Astrocyte (in vitro differentiated cells and primary cell): Measurements from ENCODE around the gene MTHFSD.

Experiments used
- EZH2 ChIP-seq: IDR thresholded peaks from 2 replicates; pipeline ENCODE4 v1.6.1; 2012; ENCODE audit warnings: mild to moderate bottlenecking, low read length, inconsistent platforms; ENCODE audit not compliant: insufficient read depth
- TF ChIP-seq, protein P1 (sequence below): IDR thresholded peaks from 2 replicates; pipeline ENCODE4 v1.5.1; 2011; ENCODE audit warnings: low read depth, mild to moderate bottlenecking, inconsistent platforms, low read length, moderate library complexity; ENCODE audit not compliant: insufficient read depth

DNA sequence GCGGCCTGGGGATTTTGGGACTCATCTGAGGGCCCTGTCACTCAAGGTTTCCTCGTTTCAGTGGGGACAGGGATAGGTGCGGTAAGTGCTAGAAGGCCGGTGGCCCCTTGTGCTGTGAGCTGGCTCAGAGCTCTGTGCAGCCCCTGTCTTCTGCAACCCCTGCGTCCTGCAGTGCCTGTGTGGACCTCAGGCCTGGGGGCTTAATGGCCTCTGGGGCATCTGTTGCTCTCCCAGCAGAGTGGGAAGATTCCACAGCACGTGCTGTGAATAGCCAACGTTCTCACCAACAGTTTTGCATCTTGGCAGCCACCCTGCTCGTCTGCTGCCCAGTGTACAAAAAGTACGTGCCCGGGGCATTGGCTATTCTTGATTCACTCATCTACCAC lies 16.5 kb upstream of the MTHFSD start:
- TF ChIP-seq, protein P1, sequence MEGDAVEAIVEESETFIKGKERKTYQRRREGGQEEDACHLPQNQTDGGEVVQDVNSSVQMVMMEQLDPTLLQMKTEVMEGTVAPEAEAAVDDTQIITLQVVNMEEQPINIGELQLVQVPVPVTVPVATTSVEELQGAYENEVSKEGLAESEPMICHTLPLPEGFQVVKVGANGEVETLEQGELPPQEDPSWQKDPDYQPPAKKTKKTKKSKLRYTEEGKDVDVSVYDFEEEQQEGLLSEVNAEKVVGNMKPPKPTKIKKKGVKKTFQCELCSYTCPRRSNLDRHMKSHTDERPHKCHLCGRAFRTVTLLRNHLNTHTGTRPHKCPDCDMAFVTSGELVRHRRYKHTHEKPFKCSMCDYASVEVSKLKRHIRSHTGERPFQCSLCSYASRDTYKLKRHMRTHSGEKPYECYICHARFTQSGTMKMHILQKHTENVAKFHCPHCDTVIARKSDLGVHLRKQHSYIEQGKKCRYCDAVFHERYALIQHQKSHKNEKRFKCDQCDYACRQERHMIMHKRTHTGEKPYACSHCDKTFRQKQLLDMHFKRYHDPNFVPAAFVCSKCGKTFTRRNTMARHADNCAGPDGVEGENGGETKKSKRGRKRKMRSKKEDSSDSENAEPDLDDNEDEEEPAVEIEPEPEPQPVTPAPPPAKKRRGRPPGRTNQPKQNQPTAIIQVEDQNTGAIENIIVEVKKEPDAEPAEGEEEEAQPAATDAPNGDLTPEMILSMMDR = no peak
- no peak for TF ChIP-seq EZH2
